CD4-positive, CD25-positive, alpha-beta regulatory T cell (primary cell): ENCODE measurements around the gene GLRX. TPM values are rescaled to one million over a fixed set of nuclear protein-coding genes. Genes with fewer than 3 reads are reported as not detected.
A peak's percentile ranks its signal among the peaks of the same experiment; 100 is the strongest.

ENCODE experiments used
- ATAC-seq, 2 donors: fragments of 150-1000 bp; cut with Tn5 transposase; one replicate each; pipeline ENCODE4 v1.10.0; 2021; ENCODE audit warnings: low read depth in 2 of 2, moderate number of reproducible peaks in 2 of 2, moderate library complexity in 1 of 2
- DNase-seq, 3 donors: peaks; one replicate each; pipeline versions ENCODE4 v3.0.0 to v3.0.0-alpha.2; 2012 to 2022; ENCODE audit warnings: mixed read lengths in 1 of 3
- H3K27ac ChIP-seq: one replicate; pipeline ENCODE4 v1.7.0; 2013; ENCODE audit warnings: mild to moderate bottlenecking, low read length; ENCODE audit not compliant: insufficient read depth, poor library complexity, severe bottlenecking
- H3K27me3 ChIP-seq: one replicate; pipeline ENCODE4 v1.7.0; 2013; ENCODE audit warnings: low read length; ENCODE audit not compliant: control insufficient read depth, insufficient read depth
- H3K36me3 ChIP-seq: one replicate; pipeline ENCODE4 v1.7.0; 2013; ENCODE audit warnings: mild to moderate bottlenecking, low read length, moderate library complexity; ENCODE audit not compliant: control insufficient read depth, insufficient read depth
- H3K4me1 ChIP-seq: 2 replicates; pipeline ENCODE4 v1.7.0; 2013; ENCODE audit warnings: mild to moderate bottlenecking, low read length; ENCODE audit not compliant: insufficient read depth, control insufficient read depth, poor library complexity, severe bottlenecking
- H3K4me3 ChIP-seq: one replicate; pipeline ENCODE4 v1.7.0; 2013; ENCODE audit warnings: low read depth, mild to moderate bottlenecking, low read length, moderate library complexity
- H3K9me3 ChIP-seq, 2 experiments: 1 replicate in 1 of 2; 2 replicates in 1 of 2; pipeline ENCODE4 v1.7.0; 2013; ENCODE audit warnings: low read length in 2 of 2, mild to moderate bottlenecking in 1 of 2, moderate library complexity in 1 of 2; ENCODE audit not compliant: control insufficient read depth in 2 of 2
- H3K27ac Mint-ChIP-seq, 3 donors: one replicate each; pipeline ENCODE4 v1.8.0; 2020 to 2022; ENCODE audit warnings: mild to moderate bottlenecking in 3 of 3, mixed read lengths in 3 of 3, moderate library complexity in 2 of 3
- H3K27me3 Mint-ChIP-seq: one replicate; pipeline ENCODE4 v1.8.0; 2022; ENCODE audit warnings: mild to moderate bottlenecking, mixed read lengths
- H3K36me3 Mint-ChIP-seq: one replicate; pipeline ENCODE4 v1.8.0; 2020; ENCODE audit warnings: mixed read lengths
- H3K4me1 Mint-ChIP-seq, 4 donors: one replicate each; pipeline ENCODE4 v1.8.0; 2020 to 2022; ENCODE audit warnings: mixed read lengths in 4 of 4, mild to moderate bottlenecking in 1 of 4
- H3K4me3 Mint-ChIP-seq, 4 donors: one replicate each; pipeline ENCODE4 v1.8.0; 2020 to 2022; ENCODE audit warnings: mild to moderate bottlenecking in 4 of 4, mixed read lengths in 4 of 4, moderate library complexity in 3 of 4
- H3K9me3 Mint-ChIP-seq, 7 donors: one replicate each; pipeline ENCODE4 v1.8.0; 2020 to 2022; ENCODE audit warnings: mixed read lengths in 7 of 7, mild to moderate bottlenecking in 3 of 7, moderate library complexity in 2 of 7
- polyA plus RNA-seq, 4 donors: library from polyadenylated mRNA; unstranded; fragments of 300-500 nt; fragmentation: Illumina TruSeq; gene quantifications; one replicate each; pipeline ENCODE4 v1.2.3, GENCODE V29; 2021
- total RNA-seq: library from RNA; stranded (reverse); gene quantifications from one replicate; pipeline ENCODE4 v1.2.3, GENCODE V29; 2022

Gene GLRX
- total and polyA plus RNA-seq, 5 donors from 2014 or later = 82.9 to 399 (median 323) TPM

GRCh38 chr5:95864456-95864855 is 41.9 kb upstream of the GLRX start:
- H3K4me1 ChIP-seq = peaks cover 12% of the 10 kb centered on the region
- H3K27ac ChIP-seq = no peak overlapping the region
- no peaks in the 10 kb centered on the region for H3K36me3 ChIP-seq
- H3K4me3 ChIP-seq = no peak overlapping the region
- ATAC-seq (no peak), DNase-seq (no peak)
- H3K27me3 Mint-ChIP-seq = peaks cover 13% of the 10 kb centered on the region
- no peaks in the 10 kb centered on the region for H3K9me3 ChIP-seq
- peaks cover 6 to 26% (median 18%) of the 10 kb centered on the region in 4 donors for H3K4me1 Mint-ChIP-seq
- peaks cover 0 to 3% (median 0%) of the 10 kb centered on the region in 7 donors for H3K9me3 Mint-ChIP-seq
- H3K27ac Mint-ChIP-seq = peak overlapping the region in 1 of 3 donors; percentile 38
- H3K4me3 Mint-ChIP-seq = no peak overlapping the region
- no peaks in the 10 kb centered on the region for H3K36me3 Mint-ChIP-seq
- H3K27me3 ChIP-seq = peaks cover 3% of the 10 kb centered on the region

- no peak overlapping the region for H3K27ac ChIP-seq
- H3K4me3 Mint-ChIP-seq = no peak overlapping the region
These were observed 40.8 kb upstream of the GLRX start for GRCh38 chr5:95863383-95863757.

GRCh38 chr5:95862671-95863382 is 40.3 kb upstream of the GLRX start:
- Mint-ChIP-seq H3K27me3 (peaks cover 15% of the 10 kb centered on the region), H3K36me3 (no peaks in the 10 kb centered on the region), H3K4me3 (peak overlapping the region in 1 of 4 donors; percentile 10), H3K4me1 (peaks cover 4 to 27% (median 14%) of the 10 kb centered on the region in 4 donors), H3K9me3 (no peaks in the 10 kb centered on the region), H3K27ac (peak overlapping the region in 1 of 3 donors; percentile 2)
- DNase-seq = peak in 1 of 3 donors; percentile 24
- Histone ChIP-seq H3K9me3 (no peaks in the 10 kb centered on the region), H3K4me1 (no peaks in the 10 kb centered on the region), H3K27ac (no peak overlapping the region), H3K36me3 (no peaks in the 10 kb centered on the region), H3K27me3 (peaks cover 3% of the 10 kb centered on the region), H3K4me3 (no peak overlapping the region)
- no peak for ATAC-seq

More at GRCh38 chr5:95863383-95863757, 40.8 kb upstream of the GLRX start:
- H3K9me3 Mint-ChIP-seq = peaks cover 0 to 3% (median 0%) of the 10 kb centered on the region in 7 donors
- DNase-seq = no peak
- ATAC-seq = no peak
- peaks cover 3% of the 10 kb centered on the region for H3K27me3 ChIP-seq
- H3K4me1 ChIP-seq = peaks cover 2% of the 10 kb centered on the region
- peaks cover 15% of the 10 kb centered on the region for H3K27me3 Mint-ChIP-seq
- no peaks in the 10 kb centered on the region for H3K36me3 ChIP-seq
- H3K36me3 Mint-ChIP-seq = no peaks in the 10 kb centered on the region
- no peak overlapping the region for H3K27ac Mint-ChIP-seq
- no peak overlapping the region for H3K4me3 ChIP-seq
- no peaks in the 10 kb centered on the region for H3K9me3 ChIP-seq
- peaks cover 4 to 27% (median 15%) of the 10 kb centered on the region in 4 donors for H3K4me1 Mint-ChIP-seq

GRCh38 chr5:95861864-95862561 is 39.5 kb upstream of the GLRX start:
- H3K4me3 Mint-ChIP-seq = no peak overlapping the region
- DNase-seq = no peak
- no peak overlapping the region for H3K4me3 ChIP-seq
- no peak for ATAC-seq
- H3K4me1 ChIP-seq = no peaks in the 10 kb centered on the region
- H3K27me3 ChIP-seq = peaks cover 3% of the 10 kb centered on the region
- no peaks in the 10 kb centered on the region for H3K9me3 ChIP-seq
- H3K9me3 Mint-ChIP-seq = no peaks in the 10 kb centered on the region
- H3K36me3 ChIP-seq = no peaks in the 10 kb centered on the region
- H3K4me1 Mint-ChIP-seq = peaks cover 4 to 27% (median 14%) of the 10 kb centered on the region in 4 donors
- H3K36me3 Mint-ChIP-seq = no peaks in the 10 kb centered on the region
- H3K27ac ChIP-seq = no peak overlapping the region
- H3K27ac Mint-ChIP-seq = peak overlapping the region in 1 of 3 donors; percentile 17
- peaks cover 15% of the 10 kb centered on the region for H3K27me3 Mint-ChIP-seq

- no peak overlapping the region for H3K27ac ChIP-seq
- Mint-ChIP-seq H3K4me1 (peaks cover 4 to 27% (median 12%) of the 10 kb centered on the region in 4 donors), H3K4me3 (peak overlapping the region in 1 of 4 donors; percentile 7), H3K36me3 (no peaks in the 10 kb centered on the region), H3K27me3 (peaks cover 15% of the 10 kb centered on the region), H3K27ac (no peak overlapping the region), H3K9me3 (no peaks in the 10 kb centered on the region)
- H3K4me3 ChIP-seq = no peak overlapping the region
- DNase-seq = no peak
- peaks cover 3% of the 10 kb centered on the region for H3K27me3 ChIP-seq
- H3K4me1 ChIP-seq = no peaks in the 10 kb centered on the region
- no peaks in the 10 kb centered on the region for H3K36me3 ChIP-seq
- H3K9me3 ChIP-seq = no peaks in the 10 kb centered on the region
- no peak for ATAC-seq
These were observed 38.8 kb upstream of the GLRX start for GRCh38 chr5:95861221-95861863.

- Mint-ChIP-seq H3K27me3 (peaks cover 15% of the 10 kb centered on the region), H3K4me1 (peaks cover 4 to 27% (median 12%) of the 10 kb centered on the region in 4 donors), H3K36me3 (no peaks in the 10 kb centered on the region), H3K4me3 (peak overlapping the region in 1 of 4 donors; percentile 38), H3K9me3 (no peaks in the 10 kb centered on the region), H3K27ac (peak overlapping the region in 2 of 3 donors; percentile 4 to 33)
- Histone ChIP-seq H3K9me3 (no peaks in the 10 kb centered on the region), H3K36me3 (no peaks in the 10 kb centered on the region), H3K27me3 (peaks cover 3% of the 10 kb centered on the region), H3K4me3 (no peak overlapping the region), H3K4me1 (no peaks in the 10 kb centered on the region), H3K27ac (no peak overlapping the region)
- ATAC-seq (no peak), DNase-seq (no peak)
These were observed 37.1 kb upstream of the GLRX start for GRCh38 chr5:95859661-95860060.

GRCh38 chr5:95858661-95859595 is 36.4 kb upstream of the GLRX start:
- no peaks in the 10 kb centered on the region for H3K36me3 Mint-ChIP-seq
- Histone ChIP-seq H3K4me1 (no peaks in the 10 kb centered on the region), H3K9me3 (no peaks in the 10 kb centered on the region), H3K36me3 (no peaks in the 10 kb centered on the region), H3K27ac (no peak overlapping the region), H3K27me3 (peaks cover 3% of the 10 kb centered on the region), H3K4me3 (peak overlapping the region; percentile 47)
- H3K4me1 Mint-ChIP-seq = peaks cover 4 to 27% (median 12%) of the 10 kb centered on the region in 4 donors
- ATAC-seq (peak; percentile 96 to 98), DNase-seq (peak; percentile 74 to 87 (median 84))
- H3K4me3 Mint-ChIP-seq = peak overlapping the region in 2 of 4 donors; percentile 46 to 60
- peaks cover 11% of the 10 kb centered on the region for H3K27me3 Mint-ChIP-seq
- H3K9me3 Mint-ChIP-seq = no peaks in the 10 kb centered on the region
- H3K27ac Mint-ChIP-seq = peak overlapping the region in 2 of 3 donors; percentile 4 to 78
